GM18951 (cell line): ENCODE measurements around the gene TBXT.

ENCODE experiments used
- POLR2A ChIP-seq: IDR thresholded peaks from 4 replicates; pipeline ENCODE4 v1.6.1; 2011; ENCODE audit warnings: mild to moderate bottlenecking; ENCODE audit not compliant: insufficient read length, insufficient read depth; ENCODE audit errors: extremely low read depth
- in situ Hi-C: fragments of 300-500 bp; cut with MboI; formaldehyde crosslinking; loops from one replicate; pipeline ENCODE4 v1.12.0; 2022; ENCODE audit warnings: low sequenced_read_pairs, mixed read lengths, inconsistent platforms; ENCODE audit not compliant: unreplicated experiment

The TBXT gene

DNA sequence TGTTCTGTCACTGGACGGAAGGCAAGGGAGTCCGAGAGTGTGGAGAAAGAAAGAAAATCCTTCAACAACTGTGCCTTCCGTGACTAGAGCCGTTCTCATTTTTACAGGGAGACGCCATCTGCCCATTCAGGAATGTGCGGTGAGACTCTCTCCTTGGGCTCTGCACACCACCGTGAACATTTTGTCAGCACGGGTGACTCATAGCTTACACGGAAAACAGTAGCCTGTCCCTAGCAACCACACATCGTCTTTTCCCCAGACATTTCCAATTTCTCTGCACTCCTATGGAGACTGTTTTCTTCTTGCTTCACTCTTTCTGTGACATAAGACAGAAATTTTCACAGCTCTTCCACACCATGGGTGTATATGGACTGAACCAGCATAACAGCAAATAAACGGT, 55.1 kb downstream of the TBXT start:
- in situ Hi-C loops: no loop called here
- no peak for TF ChIP-seq POLR2A

GRCh38 chr6:166109608-166110007, 58.0 kb downstream of the TBXT start:
- in situ Hi-C loops: no loop called here
- no peak for TF ChIP-seq POLR2A
